ENCODE results near the gene NAV2. TPM values are rescaled to one million over a fixed set of nuclear protein-coding genes. Genes with fewer than 3 reads are reported as not detected.

The NAV2 gene
- polyA plus RNA-seq, 1 experiment, result 5.1 TPM

- no peak overlapping the region for H3K4me3 ChIP-seq (ENCODE audit: low read depth, low read length)
- no peaks in the 10 kb centered on the region for H3K27me3 ChIP-seq (ENCODE audit: control insufficient read depth, insufficient read depth, low read length)
- no peak for TF ChIP-seq CTCF (IDR thresholded peaks at IDR 0.05; ENCODE audit: low read depth, low read length)
- POLR2A ChIA-PET, result no interaction called here
- DNase-seq (ENCODE audit: low read depth, low spot score), result no peak
- CTCF ChIA-PET, result interaction anchor here (1.0 to 1.2 kb wide), 2 partner anchors 8 to 10 kb away, joined by 3 read pairs; no protein-coding TSS in a partner anchor
- no peaks in the 10 kb centered on the region; the same call in 1 of the 2 replicates for H3K9me3 ChIP-seq (ENCODE audit: control insufficient read depth, insufficient read depth, low read length)
- no peak overlapping the region for H3K27ac ChIP-seq (ENCODE audit: low read depth, low read length)
Observed at GRCh38 chr11:19929147-19929546, 216.5 kb downstream of the NAV2 start.

- no peak for TF ChIP-seq CTCF (IDR thresholded peaks at IDR 0.05; ENCODE audit: low read depth, low read length)
- POLR2A ChIA-PET, result no interaction called here
- Histone ChIP-seq H3K27ac (ENCODE audit: low read depth, low read length) (no peak overlapping the region), H3K27me3 (ENCODE audit: control insufficient read depth, insufficient read depth, low read length) (no peaks in the 10 kb centered on the region), H3K9me3 (ENCODE audit: control insufficient read depth, insufficient read depth, low read length) (no peaks in the 10 kb centered on the region; the same call in 1 of the 2 replicates), H3K4me3 (ENCODE audit: low read depth, low read length) (no peak overlapping the region)
- CTCF ChIA-PET, result interaction anchor here (0.6 to 1.2 kb wide), 3 partner anchors 8 to 26 kb away, joined by 3 read pairs; no protein-coding TSS in a partner anchor
- no peak for DNase-seq (ENCODE audit: low read depth, low spot score)
Observed at GRCh38 chr11:19929655-19930054, 217.0 kb downstream of the NAV2 start.

- no peaks in the 10 kb centered on the region for H3K27me3 ChIP-seq (ENCODE audit: control insufficient read depth, insufficient read depth, low read length)
- no peak for TF ChIP-seq CTCF (IDR thresholded peaks at IDR 0.05; ENCODE audit: low read depth, low read length)
- ChIA-PET POLR2A (no interaction called here), CTCF (interaction anchor here (1.0 to 1.3 kb wide), 2 partner anchors 23 to 201 kb away, joined by 3 to 5 read pairs; no protein-coding TSS in a partner anchor)
- peak overlapping the region; percentile 34 for H3K4me3 ChIP-seq (ENCODE audit: low read depth, low read length)
- H3K9me3 ChIP-seq (ENCODE audit: control insufficient read depth, insufficient read depth, low read length), result no peaks in the 10 kb centered on the region; the same call in 1 of the 2 replicates
- no peak for DNase-seq (ENCODE audit: low read depth, low spot score)
- H3K27ac ChIP-seq (ENCODE audit: low read depth, low read length), result peak overlapping the region; percentile 31
Observed at GRCh38 chr11:19931141-19931770, 218.6 kb downstream of the NAV2 start.

- no peak overlapping the region for H3K4me3 ChIP-seq (ENCODE audit: low read depth, low read length)
- peak overlapping the region; percentile 31 for H3K27ac ChIP-seq (ENCODE audit: low read depth, low read length)
Observed at GRCh38 chr11:19931771-19932369, 219.2 kb downstream of the NAV2 start.

More at GRCh38 chr11:19931771-19932369, 219.2 kb downstream of the NAV2 start:
- CTCF ChIA-PET, result interaction anchor here (0.5 to 2.8 kb wide), 7 partner anchors 28 to 674 kb away, joined by 4 to 19 read pairs (median 5); no protein-coding TSS in a partner anchor
- DNase-seq (ENCODE audit: low read depth, low spot score), result no peak
- TF ChIP-seq CTCF (IDR thresholded peaks at IDR 0.05; ENCODE audit: low read depth, low read length), result no peak
- H3K9me3 ChIP-seq (ENCODE audit: control insufficient read depth, insufficient read depth, low read length), result no peaks in the 10 kb centered on the region; the same call in 1 of the 2 replicates
- POLR2A ChIA-PET, result no interaction called here
- H3K27me3 ChIP-seq (ENCODE audit: control insufficient read depth, insufficient read depth, low read length), result no peaks in the 10 kb centered on the region
